ENCODE data around the gene GPSM1.
"Not testable (repeated sequence)": the region's sequence is repeated elsewhere in the genome, so short reads cannot be mapped to it uniquely, and the experiment has no call there.

GPSM1 gene

GRCh38 chr9:136345281-136346156 is 18.2 kb downstream of the GPSM1 start:
- DNase-seq (ENCODE audit: low spot score) = peak; percentile 78

DNA sequence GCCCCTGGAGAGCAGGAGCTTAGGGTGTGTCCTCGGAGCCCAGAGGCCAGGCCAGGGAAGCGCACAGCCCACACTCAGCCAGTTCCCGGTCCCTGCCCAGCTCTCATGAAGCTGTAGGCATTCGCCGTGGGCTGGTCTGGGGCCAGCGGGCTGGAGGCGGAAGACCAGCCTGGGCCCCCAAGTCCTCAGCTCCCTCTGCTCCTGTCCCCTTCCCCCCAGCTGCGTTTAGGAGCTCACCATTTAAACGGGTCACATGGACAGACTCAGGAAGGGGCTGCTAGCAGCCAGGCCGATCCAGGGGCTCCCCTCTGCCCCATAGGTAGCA is 18.8 kb downstream of the GPSM1 start:
- no peak for DNase-seq (ENCODE audit: low spot score)

GRCh38 chr9:136346927-136347465 is 19.7 kb downstream of the GPSM1 start:
- DNase-seq (ENCODE audit: low spot score) = no peak

- DNase-seq (ENCODE audit: low spot score) = no peak
Observed at GRCh38 chr9:136347472-136348256, 20.3 kb downstream of the GPSM1 start.

DNA sequence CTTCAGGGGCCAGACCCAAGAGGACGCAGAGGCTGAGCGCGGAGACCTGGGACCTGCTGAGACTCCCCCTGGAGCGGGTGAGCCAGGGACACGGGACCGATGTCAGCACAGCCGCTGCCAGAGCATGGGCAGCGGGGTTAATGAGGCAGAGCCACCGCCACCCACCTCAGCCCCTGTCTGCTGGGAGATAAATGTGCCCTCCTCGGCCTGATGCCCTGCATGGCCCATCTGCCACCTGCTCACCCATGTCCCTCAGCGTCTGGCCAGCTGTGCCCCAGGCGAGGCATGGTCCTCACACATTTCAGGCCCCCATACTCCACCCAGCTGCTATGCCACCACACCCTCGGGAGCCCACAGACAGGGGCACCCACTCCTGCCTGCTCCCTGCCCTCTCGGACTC is 21.4 kb downstream of the GPSM1 start:
- no peak for DNase-seq (ENCODE audit: low spot score)

DNA sequence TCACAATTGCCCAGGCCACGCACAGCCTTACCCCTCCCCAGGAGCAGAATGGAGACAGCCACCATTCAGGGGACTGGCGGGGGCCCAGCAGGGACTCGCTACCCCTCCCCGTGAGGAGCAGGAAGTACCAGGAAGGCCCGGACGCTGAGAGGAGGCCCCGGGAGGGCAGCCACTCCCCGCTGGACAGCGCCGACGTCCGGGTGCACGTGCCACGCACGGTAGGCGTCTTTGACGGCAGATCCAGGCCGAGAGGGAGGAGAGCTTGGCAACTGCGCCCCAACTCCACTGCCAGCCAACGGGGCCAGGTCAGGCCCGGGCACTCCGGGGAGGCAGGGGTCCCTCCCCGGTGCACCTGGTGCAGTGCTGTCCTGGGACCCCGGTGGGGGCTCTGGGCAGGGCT is 22.2 kb downstream of the GPSM1 start:
- no peak for DNase-seq (ENCODE audit: low spot score)

GRCh38 chr9:136351252-136351800 is 24.0 kb downstream of the GPSM1 start:
- DNase-seq (ENCODE audit: low spot score) = no peak

DNA sequence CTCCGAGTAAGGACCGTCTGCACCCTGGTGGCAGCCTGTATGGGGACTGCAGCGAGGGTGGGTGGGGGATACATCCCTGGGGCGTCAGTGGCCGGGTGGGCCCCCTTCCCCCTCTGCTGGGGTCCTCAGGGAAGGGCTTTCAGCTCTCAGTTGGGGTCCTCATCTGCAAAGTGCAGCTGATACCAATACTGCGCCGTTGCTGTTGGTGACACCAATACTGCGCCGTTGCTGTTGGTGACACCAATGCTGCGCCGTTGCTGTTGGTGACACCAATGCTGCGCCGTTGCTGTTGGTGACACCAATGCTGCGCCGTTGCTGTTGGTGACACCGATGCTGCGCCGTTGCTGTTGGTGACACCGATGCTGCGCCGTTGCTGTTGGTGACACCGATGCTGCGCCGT is 24.5 kb downstream of the GPSM1 start:
- DNase-seq (ENCODE audit: low spot score) = not testable (repeated sequence)

DNA sequence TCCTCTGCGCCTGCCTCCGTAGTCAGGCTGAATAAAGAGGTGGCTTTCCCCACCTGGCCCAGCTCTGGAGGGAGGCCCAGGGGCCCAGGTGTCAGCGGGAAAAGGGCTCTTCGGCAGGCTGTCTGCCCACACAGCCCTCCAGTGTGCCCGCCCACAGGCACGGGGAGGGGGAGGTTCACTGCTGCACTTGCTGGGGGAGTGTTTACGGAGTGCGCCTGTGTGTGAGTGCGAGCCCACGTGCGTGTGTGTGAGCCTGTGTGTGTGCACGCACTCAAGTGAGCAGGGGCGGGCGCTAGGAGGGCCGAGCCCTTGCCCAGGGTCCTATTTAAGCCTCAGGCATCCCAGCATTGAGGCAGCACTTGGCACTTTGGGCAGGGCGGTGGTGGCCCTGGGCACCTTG is 25.3 kb downstream of the GPSM1 start:
- no peak for DNase-seq (ENCODE audit: low spot score)

GRCh38 chr9:136353088-136353487 is 25.7 kb downstream of the GPSM1 start:
- no peak for DNase-seq (ENCODE audit: low spot score)

DNA sequence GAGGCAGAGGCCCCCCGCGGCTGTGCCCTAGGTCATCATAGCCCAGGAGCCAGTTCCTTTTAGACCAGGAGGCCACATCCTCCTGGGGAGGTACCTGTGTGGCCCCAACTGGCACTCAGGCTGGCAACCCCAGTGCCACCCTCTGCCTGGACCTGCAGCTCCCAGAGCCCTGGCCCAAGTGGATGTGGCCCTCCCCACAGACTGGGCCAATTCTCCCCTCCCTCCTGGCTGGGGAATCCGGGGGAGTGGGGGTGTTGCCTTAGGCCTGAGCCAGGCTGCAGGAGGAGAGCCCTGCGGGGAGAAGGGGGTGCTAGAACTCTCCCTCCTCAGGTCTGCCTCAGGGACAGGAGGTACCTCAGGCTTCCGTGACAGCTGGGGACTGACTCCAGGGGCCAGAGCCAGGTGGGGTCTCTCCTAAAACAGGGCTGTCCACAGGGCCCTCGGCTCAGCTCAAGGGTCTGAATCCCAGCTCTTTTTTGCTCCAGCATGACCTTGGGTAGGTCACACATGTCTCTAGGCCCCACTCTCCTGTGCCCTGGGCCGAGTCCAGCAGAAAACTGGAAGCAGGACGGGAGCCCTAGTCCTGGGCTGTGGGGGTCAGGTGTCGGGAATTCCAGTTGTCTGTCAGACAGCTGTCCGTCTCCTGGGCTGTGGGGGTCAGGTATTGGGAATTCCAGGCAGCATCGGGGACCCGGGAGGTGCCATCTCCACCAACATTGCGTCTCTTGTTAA is 26.6 kb downstream of the GPSM1 start:
- DNase-seq (ENCODE audit: low spot score) = no peak

- DNase-seq (ENCODE audit: low spot score) = peak; percentile 65
Observed at GRCh38 chr9:136354592-136355085, 27.3 kb downstream of the GPSM1 start.

DNA sequence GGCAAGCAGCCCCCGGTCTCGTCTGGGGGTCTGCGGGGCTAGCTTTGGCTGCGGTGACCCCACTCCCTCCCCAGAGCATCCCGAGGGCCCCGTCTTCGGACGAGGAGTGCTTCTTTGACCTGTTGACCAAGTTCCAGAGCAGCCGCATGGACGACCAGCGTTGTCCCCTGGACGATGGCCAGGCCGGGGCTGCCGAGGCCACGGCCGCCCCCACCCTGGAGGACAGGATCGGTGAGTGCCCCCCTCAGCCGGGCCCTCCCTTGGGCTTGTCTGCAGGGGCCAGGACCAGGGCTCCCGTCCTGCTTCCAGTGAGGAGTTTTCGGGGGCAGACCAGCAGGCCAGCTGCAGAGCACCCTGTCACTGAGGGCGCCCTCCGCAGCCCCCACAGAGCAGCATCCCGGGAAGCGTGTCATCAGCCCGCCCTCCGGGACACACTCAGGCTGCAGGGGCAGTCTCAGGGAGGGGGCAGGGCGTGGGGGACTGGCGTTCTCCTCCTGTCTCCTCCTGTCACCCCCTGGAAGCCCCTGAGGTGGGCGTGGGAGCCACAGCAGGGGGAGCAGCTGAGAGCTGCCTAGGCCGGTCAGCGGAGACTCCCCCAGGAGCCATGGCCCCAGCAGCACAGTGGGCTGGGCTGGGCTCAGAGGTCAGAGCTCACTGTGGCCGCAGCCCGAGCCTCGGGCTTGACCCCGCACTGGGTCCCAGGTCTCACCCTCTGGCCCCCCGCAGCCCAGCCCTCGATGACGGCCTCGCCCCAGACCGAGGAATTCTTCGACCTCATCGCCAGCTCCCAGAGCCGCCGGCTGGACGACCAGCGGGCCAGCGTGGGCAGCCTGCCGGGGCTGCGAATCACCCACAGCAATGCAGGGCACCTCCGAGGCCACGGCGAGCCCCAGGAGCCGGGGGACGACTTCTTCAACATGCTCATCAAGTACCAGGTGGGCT is 28.5 kb downstream of the GPSM1 start:
- DNase-seq (ENCODE audit: low spot score) = no peak

DNA sequence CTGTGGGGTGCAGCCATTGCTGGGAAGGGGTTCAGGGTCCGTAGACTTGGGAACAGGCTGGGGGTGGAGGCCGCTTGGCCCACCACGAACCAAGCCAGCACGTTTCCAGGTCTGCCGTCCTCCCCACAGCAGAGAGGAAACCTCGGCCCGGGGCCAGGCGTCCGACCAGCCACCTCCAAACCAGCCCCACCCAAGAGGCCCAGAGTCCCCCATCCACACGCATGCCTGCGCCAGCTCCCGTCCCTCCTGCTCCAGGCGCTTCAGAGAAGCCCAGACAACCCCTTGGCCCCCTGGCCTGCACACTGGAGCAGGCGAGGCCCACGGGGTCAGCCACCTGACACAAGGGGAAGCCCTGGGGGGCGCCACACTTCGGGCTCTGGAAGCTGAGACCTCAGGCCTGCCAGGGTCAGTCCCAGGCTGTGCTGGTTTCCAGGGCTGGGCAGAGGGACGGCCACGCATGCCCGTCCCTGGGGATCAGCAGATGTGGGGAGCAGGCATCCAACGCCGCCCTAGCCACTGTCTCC is 29.9 kb downstream of the GPSM1 start:
- DNase-seq (ENCODE audit: low spot score) = no peak

- no peak for DNase-seq (ENCODE audit: low spot score)
Observed at GRCh38 chr9:136358016-136358415, 30.7 kb downstream of the GPSM1 start.

GRCh38 chr9:136358888-136359287 is 31.5 kb downstream of the GPSM1 start:
- DNase-seq (ENCODE audit: low spot score) = no peak

DNA sequence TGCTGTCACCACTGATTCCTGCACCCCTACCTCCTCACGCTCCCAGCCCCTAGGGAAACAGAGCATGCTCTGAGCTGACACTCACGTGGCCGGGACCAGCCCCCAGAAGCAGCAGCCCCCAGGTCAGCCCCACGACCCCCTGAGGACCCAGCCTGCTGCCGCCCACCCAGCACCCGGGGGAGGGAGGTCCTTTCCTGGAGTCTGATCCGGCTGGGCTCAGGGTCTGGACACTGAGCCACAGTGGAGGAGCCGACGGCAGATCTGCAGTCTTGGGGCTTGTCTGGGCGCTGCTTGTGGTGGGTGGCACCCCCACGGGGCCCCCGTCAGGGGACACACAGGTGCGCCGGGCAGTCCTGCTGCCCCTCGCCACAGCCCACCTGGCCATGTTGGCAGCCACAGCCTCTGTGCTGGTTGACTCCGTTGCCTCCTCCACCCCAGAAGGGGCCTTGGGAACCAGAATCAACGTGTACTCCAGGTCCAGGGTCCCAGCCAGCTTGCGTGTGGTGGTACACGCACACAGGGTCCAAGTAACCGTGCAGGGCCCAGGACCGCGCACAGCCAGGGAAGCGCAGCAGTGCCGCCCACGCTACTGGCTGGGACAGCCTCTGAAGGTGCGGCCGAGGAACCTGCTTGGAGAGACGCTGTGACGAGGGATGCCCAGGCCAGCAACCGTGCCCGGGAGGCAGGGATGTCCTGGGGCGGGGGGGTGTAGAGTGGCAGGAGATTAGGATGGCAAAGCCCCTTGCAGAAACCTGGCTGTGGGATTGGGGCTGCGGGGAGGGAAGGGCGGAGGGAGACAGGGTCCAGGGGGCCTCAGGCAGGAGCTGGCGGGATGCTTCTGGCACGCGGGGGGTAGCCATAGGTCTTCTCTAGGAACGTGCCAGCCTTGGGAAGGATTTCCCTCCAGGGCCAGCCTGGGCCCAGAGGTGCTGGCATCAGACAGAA is 32.7 kb downstream of the GPSM1 start:
- no peak for DNase-seq (ENCODE audit: low spot score)

DNA sequence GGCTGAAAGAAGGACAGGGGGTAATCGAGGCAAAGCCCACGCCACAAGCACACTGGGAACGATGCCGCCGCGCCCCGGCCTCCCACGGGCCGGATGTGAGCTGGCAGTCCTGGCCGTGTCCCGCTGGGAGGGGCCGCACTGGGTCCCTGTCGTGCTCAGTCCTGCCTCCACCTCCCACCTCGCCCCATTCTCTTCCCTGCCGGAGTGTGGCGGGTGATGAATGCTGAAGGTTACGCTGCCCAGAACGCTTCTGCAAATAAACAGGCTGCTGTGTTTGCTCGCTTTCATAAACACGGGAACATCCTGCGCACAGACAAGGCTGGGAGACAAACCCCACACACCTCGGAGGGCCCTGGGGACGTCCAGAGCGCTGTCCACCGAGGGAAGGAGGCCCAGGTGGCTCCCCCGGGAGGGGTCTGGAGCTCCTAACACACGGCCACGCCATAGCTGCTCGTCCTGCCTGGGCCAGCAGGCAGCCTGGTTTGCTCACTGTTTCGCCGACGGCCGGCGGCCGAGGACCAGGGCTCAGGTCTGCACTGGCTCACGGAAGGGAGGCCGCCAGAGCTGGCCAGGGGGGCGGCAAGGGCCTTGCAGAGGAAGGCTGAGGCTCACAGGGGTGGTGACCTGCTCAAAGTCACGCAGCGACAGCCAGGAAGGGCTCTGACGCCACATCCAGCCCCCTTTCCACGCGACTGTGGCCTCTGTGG is 33.9 kb downstream of the GPSM1 start:
- DNase-seq (ENCODE audit: low spot score) = peak; percentile 79
